ENCODE data around the gene KCNC1.

The KCNC1 gene

DNA sequence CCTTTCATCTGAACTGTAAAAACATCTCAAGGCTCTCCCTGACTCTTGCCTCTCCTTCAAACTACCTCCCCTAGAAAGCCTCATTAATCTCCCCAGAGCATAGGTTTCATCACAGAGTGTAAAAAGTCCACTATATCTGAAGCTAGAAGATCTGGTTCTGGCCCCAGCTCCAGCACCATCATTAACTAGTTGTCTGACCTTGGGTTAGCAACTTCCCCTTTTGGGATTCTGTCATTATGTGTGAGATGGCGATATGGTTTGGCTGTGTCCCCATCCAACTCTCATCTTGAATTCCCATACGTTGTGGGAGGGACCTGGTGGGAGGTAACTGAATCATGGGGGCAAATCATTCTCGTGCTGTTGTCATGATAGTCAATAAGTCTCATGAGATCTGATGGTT lies 97.3 kb downstream of the KCNC1 start:
- DNase-seq, result no peak

Measured in suppressor macrophage treated with lipopolysaccharide for 1 hour (primary cell).